Upper lobe of right lung (tissue), 1 donor: ENCODE data around the gene ARHGEF10L. TPM values are rescaled to one million over a fixed set of nuclear protein-coding genes. Genes with fewer than 3 reads are reported as not detected.

Source experiments
- ATAC-seq: fragments of 200-7000 bp; cut with Tn5 transposase; one replicate; pipeline ENCODE4 v1.9.1; 2020; ENCODE audit warnings: mild to moderate bottlenecking, moderate library complexity
- DNase-seq: peaks from one replicate; pipeline ENCODE4 v3.0.0-alpha.2; 2020
- H3K27ac ChIP-seq: fragments of 200-600 bp; one replicate; pipeline ENCODE4 v1.8.0; 2022
- H3K27me3 ChIP-seq: fragments of 200-600 bp; one replicate; pipeline ENCODE4 v1.8.0; 2022; ENCODE audit warnings: mild to moderate bottlenecking
- H3K36me3 ChIP-seq: fragments of 200-600 bp; one replicate; pipeline ENCODE4 v1.8.0; 2022
- H3K4me1 ChIP-seq: fragments of 200-600 bp; one replicate; pipeline ENCODE4 v1.8.0; 2022
- H3K4me3 ChIP-seq: fragments of 200-600 bp; one replicate; pipeline ENCODE4 v1.8.0; 2022; ENCODE audit warnings: mild to moderate bottlenecking
- H3K9me3 ChIP-seq: fragments of 200-600 bp; one replicate; pipeline ENCODE4 v1.8.0; 2022
- CTCF ChIP-seq: fragments of 200-600 bp; IDR thresholded peaks from one replicate; pipeline ENCODE4 v1.8.0; 2022; ENCODE audit warnings: antibody characterized with exemption
- intact Hi-C: fragments of 100-400 bp; cut with DNase I; formaldehyde crosslinking; loops from one replicate; pipeline ENCODE4 v1.11.0; 2022
- total RNA-seq: library from RNA; stranded (reverse); fragmentation: NEBNext Ultra II Directional; extraction: Animal tissue kit (Norgen Biotek cat#: 25700); gene quantifications from one replicate; pipeline ENCODE4 v1.2.1, GENCODE V29; 2021
- donor health status: DM: no; HTN: yes; CAD: no; lungs with severe emphysema.

Gene ARHGEF10L
- total RNA-seq, 1 donor from 2014 or later, result 34.1 TPM

GRCh38 chr1:17648457-17649145 is 109.1 kb downstream of the ARHGEF10L start:
- DNase-seq (no peak), ATAC-seq (no peak)
- H3K27me3 ChIP-seq, result no peaks in the 10 kb centered on the region
- H3K27ac ChIP-seq, result no peak overlapping the region
- no peaks in the 10 kb centered on the region for H3K4me1 ChIP-seq
- H3K36me3 ChIP-seq, result peaks cover 27% of the 10 kb centered on the region
- intact Hi-C loops, result no loop called here
- no peak for TF ChIP-seq CTCF
- no peaks in the 10 kb centered on the region for H3K9me3 ChIP-seq
- no peak overlapping the region for H3K4me3 ChIP-seq

GRCh38 chr1:17649371-17650106 is 110.0 kb downstream of the ARHGEF10L start:
- intact Hi-C loops, result no loop called here

GRCh38 chr1:17653276-17653675 is 113.8 kb downstream of the ARHGEF10L start:
- H3K9me3 ChIP-seq, result no peaks in the 10 kb centered on the region
- H3K4me3 ChIP-seq, result no peak overlapping the region
- peaks cover 62% of the 10 kb centered on the region for H3K36me3 ChIP-seq
- H3K27ac ChIP-seq, result no peak overlapping the region
- no peak for TF ChIP-seq CTCF
- ATAC-seq (no peak), DNase-seq (no peak)
- intact Hi-C loops, result no loop called here
- H3K4me1 ChIP-seq, result no peaks in the 10 kb centered on the region
- no peaks in the 10 kb centered on the region for H3K27me3 ChIP-seq

More at GRCh38 chr1:17649371-17650106, 110.0 kb downstream of the ARHGEF10L start:
- DNase-seq (no peak), ATAC-seq (no peak)
- no peaks in the 10 kb centered on the region for H3K9me3 ChIP-seq
- no peaks in the 10 kb centered on the region for H3K4me1 ChIP-seq
- H3K27me3 ChIP-seq, result no peaks in the 10 kb centered on the region
- no peak overlapping the region for H3K4me3 ChIP-seq
- TF ChIP-seq CTCF, result no peak
- H3K36me3 ChIP-seq, result peaks cover 37% of the 10 kb centered on the region
- no peak overlapping the region for H3K27ac ChIP-seq

- Histone ChIP-seq H3K4me1 (no peaks in the 10 kb centered on the region), H3K27me3 (no peaks in the 10 kb centered on the region), H3K27ac (no peak overlapping the region), H3K9me3 (no peaks in the 10 kb centered on the region), H3K4me3 (no peak overlapping the region), H3K36me3 (peaks cover 57% of the 10 kb centered on the region)
- intact Hi-C loops, result no loop called here
- DNase-seq (no peak), ATAC-seq (peak; percentile 45)
- peak; percentile 53 for TF ChIP-seq CTCF
Observed at GRCh38 chr1:17653728-17654351, 114.3 kb downstream of the ARHGEF10L start.

- intact Hi-C loops, result no loop called here
- peaks cover 53% of the 10 kb centered on the region for H3K36me3 ChIP-seq
- no peaks in the 10 kb centered on the region for H3K9me3 ChIP-seq
- H3K4me1 ChIP-seq, result no peaks in the 10 kb centered on the region
- ATAC-seq (no peak), DNase-seq (no peak)
- TF ChIP-seq CTCF, result no peak
- no peaks in the 10 kb centered on the region for H3K27me3 ChIP-seq
- no peak overlapping the region for H3K27ac ChIP-seq
- H3K4me3 ChIP-seq, result no peak overlapping the region
Observed at GRCh38 chr1:17654519-17654918, 115.0 kb downstream of the ARHGEF10L start.
